Smooth muscle cell of the coronary artery (primary cell): Measurements from ENCODE around the gene HEG1. TPM values are rescaled to one million over a fixed set of nuclear protein-coding genes. Genes with fewer than 3 reads are reported as not detected.

ENCODE experiments used
- total RNA-seq: library from RNA; depleted of rRNA; stranded (reverse); fragments of >200 nt; gene quantifications from 2 replicates; pipeline ENCODE4 v1.2.3, GENCODE V29; 2014; ENCODE audit warnings: low replicate concordance

HEG1 gene, protein sequence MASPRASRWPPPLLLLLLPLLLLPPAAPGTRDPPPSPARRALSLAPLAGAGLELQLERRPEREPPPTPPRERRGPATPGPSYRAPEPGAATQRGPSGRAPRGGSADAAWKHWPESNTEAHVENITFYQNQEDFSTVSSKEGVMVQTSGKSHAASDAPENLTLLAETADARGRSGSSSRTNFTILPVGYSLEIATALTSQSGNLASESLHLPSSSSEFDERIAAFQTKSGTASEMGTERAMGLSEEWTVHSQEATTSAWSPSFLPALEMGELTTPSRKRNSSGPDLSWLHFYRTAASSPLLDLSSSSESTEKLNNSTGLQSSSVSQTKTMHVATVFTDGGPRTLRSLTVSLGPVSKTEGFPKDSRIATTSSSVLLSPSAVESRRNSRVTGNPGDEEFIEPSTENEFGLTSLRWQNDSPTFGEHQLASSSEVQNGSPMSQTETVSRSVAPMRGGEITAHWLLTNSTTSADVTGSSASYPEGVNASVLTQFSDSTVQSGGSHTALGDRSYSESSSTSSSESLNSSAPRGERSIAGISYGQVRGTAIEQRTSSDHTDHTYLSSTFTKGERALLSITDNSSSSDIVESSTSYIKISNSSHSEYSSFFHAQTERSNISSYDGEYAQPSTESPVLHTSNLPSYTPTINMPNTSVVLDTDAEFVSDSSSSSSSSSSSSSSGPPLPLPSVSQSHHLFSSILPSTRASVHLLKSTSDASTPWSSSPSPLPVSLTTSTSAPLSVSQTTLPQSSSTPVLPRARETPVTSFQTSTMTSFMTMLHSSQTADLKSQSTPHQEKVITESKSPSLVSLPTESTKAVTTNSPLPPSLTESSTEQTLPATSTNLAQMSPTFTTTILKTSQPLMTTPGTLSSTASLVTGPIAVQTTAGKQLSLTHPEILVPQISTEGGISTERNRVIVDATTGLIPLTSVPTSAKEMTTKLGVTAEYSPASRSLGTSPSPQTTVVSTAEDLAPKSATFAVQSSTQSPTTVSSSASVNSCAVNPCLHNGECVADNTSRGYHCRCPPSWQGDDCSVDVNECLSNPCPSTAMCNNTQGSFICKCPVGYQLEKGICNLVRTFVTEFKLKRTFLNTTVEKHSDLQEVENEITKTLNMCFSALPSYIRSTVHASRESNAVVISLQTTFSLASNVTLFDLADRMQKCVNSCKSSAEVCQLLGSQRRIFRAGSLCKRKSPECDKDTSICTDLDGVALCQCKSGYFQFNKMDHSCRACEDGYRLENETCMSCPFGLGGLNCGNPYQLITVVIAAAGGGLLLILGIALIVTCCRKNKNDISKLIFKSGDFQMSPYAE (N-terminal part only)
- 63.1 and 129 TPM in 2 replicates for total RNA-seq

DNA sequence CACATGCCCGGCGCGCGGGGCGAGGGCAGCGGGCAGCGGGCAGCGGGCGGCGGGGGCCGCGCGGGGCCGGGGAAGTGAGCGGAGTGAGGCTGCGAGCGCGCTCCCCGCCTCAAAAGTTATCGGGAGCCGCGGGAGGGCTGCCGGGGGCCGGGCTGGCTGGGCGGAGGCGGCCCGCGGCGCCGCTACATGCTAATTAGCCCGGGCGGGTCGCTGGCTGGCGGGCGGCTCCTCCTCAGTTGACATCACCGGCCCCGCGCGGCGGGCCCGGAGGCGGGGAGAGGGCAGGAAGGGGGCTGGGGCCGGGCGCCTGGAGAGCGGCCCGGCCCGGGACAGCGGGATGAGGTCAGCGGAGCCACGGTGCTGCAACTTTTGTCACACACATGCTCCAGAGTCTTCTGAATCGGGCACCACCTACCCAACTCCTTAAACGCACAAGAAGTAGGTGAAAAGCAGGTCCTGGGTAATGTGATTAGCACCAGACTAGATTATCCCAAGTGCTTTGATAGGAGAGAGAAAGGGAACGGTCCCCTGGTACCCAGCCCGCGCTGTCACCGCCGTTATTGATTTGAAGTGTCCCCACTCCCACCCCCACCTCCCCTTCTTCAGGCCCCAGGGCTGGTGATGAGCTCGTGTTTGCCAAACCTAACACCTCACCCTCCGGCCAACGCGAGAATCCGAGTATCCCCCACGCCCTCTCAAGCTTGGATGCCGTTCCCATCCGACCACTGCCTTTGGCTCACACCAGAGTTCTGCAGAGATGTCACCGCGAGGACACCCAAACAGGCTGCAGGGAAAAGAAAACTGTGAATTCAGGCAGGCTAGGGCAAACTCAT lies at the start of gene HEG1:
TSS of gene HEG1 (minus strand) at position 85 of the 833 bp plus-strand sequence. CDS start 107 bp downstream, outside the sequence.

GRCh38 chr3:124934577-124934976 lies 121.2 kb downstream of the HEG1 start, which contains the start of gene MUC13:
Gene MUC13 (minus strand): TSS chr3:124934751. CDS start chr3:124934712, 39 bp downstream.

Other genes with a start within 250 kb of the HEG1 start
- gene ITGB5, start 168.6 kb downstream of the HEG1 start, total RNA-seq: 339 and 499 TPM in 2 replicates
- not detected in 2 replicates for gene MUC13, start 121.2 kb downstream of the HEG1 start, total RNA-seq
- gene SLC12A8, start 156.8 kb upstream of the HEG1 start, total RNA-seq: 4.9 and 8.4 TPM in 2 replicates